HepG2 (cell line): ENCODE data around the gene TXNRD1. TPM values are rescaled to one million over a fixed set of nuclear protein-coding genes. Genes with fewer than 3 reads are reported as not detected.

ENCODE experiments used
- ATF1 ChIP-seq: IDR thresholded peaks from 2 replicates; pipeline ENCODE4 v1.6.1; 2016; ENCODE audit warnings: mild to moderate bottlenecking, control low read depth
- CEBPB ChIP-seq: IDR thresholded peaks from 2 replicates; pipeline ENCODE4 v1.6.1; 2011; ENCODE audit warnings: low read depth, low read length, improper control_type of control experiment, borderline replicate concordance
- FOXK1 ChIP-seq: sonication (generic); formaldehyde crosslinking; IDR thresholded peaks from 2 replicates; pipeline ENCODE4 v1.4.0; 2020; ENCODE audit warnings: low read depth, missing genetic modification reagents, borderline replicate concordance
- GLI4 ChIP-seq: sonication (generic); formaldehyde crosslinking; IDR thresholded peaks from 2 replicates; pipeline ENCODE4 v1.5.1; 2020; ENCODE audit warnings: missing genetic modification reagents, mild to moderate bottlenecking, moderate library complexity, borderline replicate concordance
- IRF1 ChIP-seq: sonication (generic); formaldehyde crosslinking; IDR thresholded peaks from 2 replicates; pipeline ENCODE4 v1.4.0; 2020; ENCODE audit warnings: low read depth, mild to moderate bottlenecking, missing genetic modification reagents
- NR2F1 ChIP-seq, 2 experiments: fragments of 450-650 bp in 1 of 2; formaldehyde crosslinking in 1 of 2; IDR thresholded peaks; 2 replicates each; pipeline versions ENCODE4 v1.5.0 to v1.6.1; 2016 to 2020; ENCODE audit warnings: mild to moderate bottlenecking in 1 of 2, missing compliant biosample characterization in 1 of 2, missing genetic modification reagents in 1 of 2, moderate library complexity in 1 of 2
- NR3C1 ChIP-seq: sonication (generic); formaldehyde crosslinking; IDR thresholded peaks from 2 replicates; pipeline ENCODE4 v1.4.0; 2020; ENCODE audit warnings: missing genetic modification reagents
- PHF5A ChIP-seq: IDR thresholded peaks from one replicate; pipeline ENCODE4 v1.6.1; 2018; ENCODE audit warnings: low read depth, missing genetic modification reagents; ENCODE audit not compliant: unreplicated experiment
- PLSCR1 ChIP-seq: sonication (generic); formaldehyde crosslinking; IDR thresholded peaks from 2 replicates; pipeline ENCODE4 v1.5.0; 2020; ENCODE audit warnings: missing genetic modification reagents, mild to moderate bottlenecking, borderline replicate concordance
- RBM39 ChIP-seq: fragments of 200-400 bp; formaldehyde crosslinking; IDR thresholded peaks from one replicate; pipeline ENCODE4 v1.6.1; 2018; ENCODE audit warnings: antibody characterized with exemption, mild to moderate bottlenecking, low read depth, low read length; ENCODE audit not compliant: poor library complexity, severe bottlenecking
- SAP130 ChIP-seq: IDR thresholded peaks from 2 replicates; pipeline ENCODE4 v1.6.1; 2016; ENCODE audit warnings: low read depth
- SNAPC4 ChIP-seq: sonication (generic); formaldehyde crosslinking; IDR thresholded peaks from 2 replicates; pipeline ENCODE4 v1.4.0; 2020; ENCODE audit warnings: mild to moderate bottlenecking, missing genetic modification reagents
- THRA ChIP-seq: sonication (generic); formaldehyde crosslinking; IDR thresholded peaks from 2 replicates; pipeline ENCODE4 v1.4.0; 2020; ENCODE audit warnings: missing genetic modification reagents, borderline replicate concordance
- YY1 ChIP-seq: IDR thresholded peaks from 2 replicates; pipeline ENCODE4 v1.6.1; 2011; ENCODE audit warnings: low read length, low read depth, moderate library complexity, mild to moderate bottlenecking; ENCODE audit not compliant: insufficient read depth, insufficient replicate concordance
- ZNF160 ChIP-seq: sonication (generic); formaldehyde crosslinking; IDR thresholded peaks from 2 replicates; pipeline ENCODE4 v1.8.0; 2022; ENCODE audit warnings: mild to moderate bottlenecking, inconsistent platforms, missing genetic modification reagents
- ZNF414 ChIP-seq: sonication (generic); formaldehyde crosslinking; IDR thresholded peaks from 2 replicates; pipeline ENCODE4 v1.5.0; 2020; ENCODE audit warnings: missing genetic modification reagents
- ZNF761 ChIP-seq: sonication (generic); formaldehyde crosslinking; conservative IDR thresholded peaks from 2 replicates; pipeline ENCODE4 v1.4.0; 2020; ENCODE audit warnings: mild to moderate bottlenecking, missing genetic modification reagents
- ZNF784 ChIP-seq: sonication (generic); formaldehyde crosslinking; IDR thresholded peaks from 2 replicates; pipeline ENCODE4 v1.5.1; 2020; ENCODE audit warnings: missing genetic modification reagents, mild to moderate bottlenecking, borderline replicate concordance
- polyA plus RNA-seq, 8 experiments: library from polyadenylated mRNA; depleted of rRNA in 3 of 8; stranded (reverse) in 7 of 8; unstranded in 1 of 8; fragments of >200 nt; fragmentation: Illumina TruSeq in 4 of 8; extraction: Trizol in 4 of 8; gene quantifications; 2 replicates each; pipeline versions ENCODE4 v1.2.1 to v1.2.3, GENCODE V29; 2011 to 2016; ENCODE audit warnings: low read depth in 4 of 8, missing spikeins in 1 of 8, mixed read lengths in 1 of 8; ENCODE audit not compliant: insufficient read depth in 1 of 8
- total RNA-seq, 5 experiments: library from RNA; depleted of rRNA; stranded (reverse); fragments of >200 nt; fragmentation: Illumina TruSeq; extraction: Trizol; gene quantifications; 2 replicates each; pipeline ENCODE4 v1.2.3, GENCODE V29; 2016; ENCODE audit warnings: low read depth in 1 of 5

TXNRD1 gene
- total and polyA plus RNA-seq, 2 of the 13 experiments (the other 11 are each of a cell fraction or from before 2014, with no cell fraction given), result 54.0 to 190 TPM

- TF ChIP-seq GLI4 (no peak; the same call in 1 of the 2 replicates), ZNF414 (no peak; the same call in 1 of the 2 replicates), ZNF784 (CRISPR knock-in tag) (peak; percentile 62; the same call in 1 of the 2 replicates), PLSCR1 (CRISPR knock-in tag) (no peak), NR3C1 (CRISPR knock-in tag) (no peak), SAP130 (CRISPR knock-in tag) (peak; percentile 99), CEBPB (no peak), ATF1 (peak; percentile 31; the same call in 1 of the 2 replicates), IRF1 (CRISPR knock-in tag) (no peak), ZNF761 (CRISPR knock-in tag) (no peak), RBM39 (peak; percentile 70), PHF5A (CRISPR knock-in tag) (peak; percentile 31), FOXK1 (CRISPR knock-in tag) (peak; percentile 83; the same call in 1 of the 2 replicates), NR2F1 (CRISPR knock-in tag; IDR thresholded peaks at IDR 0.05) (peak in 1 of 2 experiments; percentile 30; a peak in 1 of 4 replicates), THRA (CRISPR knock-in tag) (peak; percentile 88), SNAPC4 (CRISPR knock-in tag) (no peak), YY1 (peak; percentile 49), ZNF160 (CRISPR knock-in tag) (no peak)
These were observed 73.2 kb downstream of the TXNRD1 start (continued) for GRCh38 chr12:104288635-104289274.
